HepG2 (cell line): ENCODE measurements around the gene TBL2. TPM values are rescaled to one million over a fixed set of nuclear protein-coding genes. Genes with fewer than 3 reads are reported as not detected.

Experiments
- HMGA1 ChIP-seq: sonication (generic); formaldehyde crosslinking; conservative IDR thresholded peaks from 2 replicates; pipeline ENCODE4 v1.4.0; 2020; ENCODE audit warnings: missing genetic modification reagents
- MEIS2 ChIP-seq: sonication (generic); formaldehyde crosslinking; IDR thresholded peaks from 2 replicates; pipeline ENCODE4 v1.9.0; 2021; ENCODE audit warnings: mild to moderate bottlenecking, missing genetic modification reagents
- NCOA2 ChIP-seq: sonication (generic); formaldehyde crosslinking; IDR thresholded peaks from 2 replicates; pipeline ENCODE4 v1.8.0; 2022; ENCODE audit warnings: inconsistent platforms
- NR1H2 ChIP-seq: sonication (generic); formaldehyde crosslinking; IDR thresholded peaks from 2 replicates; pipeline ENCODE4 v1.8.1; 2022; ENCODE audit warnings: low read depth, missing genetic modification reagents, borderline replicate concordance
- REPIN1 ChIP-seq: sonication (generic); formaldehyde crosslinking; IDR thresholded peaks from 2 replicates; pipeline ENCODE4 v1.8.0; 2022; ENCODE audit warnings: missing genetic modification reagents, low read depth, mild to moderate bottlenecking, borderline replicate concordance
- SIX1 ChIP-seq: sonication (generic); formaldehyde crosslinking; IDR thresholded peaks from 2 replicates; pipeline ENCODE4 v1.4.0; 2020; ENCODE audit warnings: missing genetic modification reagents, borderline replicate concordance
- ZFP36L2 ChIP-seq: sonication (generic); formaldehyde crosslinking; IDR thresholded peaks from 2 replicates; pipeline ENCODE4 v1.4.0; 2020; ENCODE audit warnings: missing genetic modification reagents
- ZNF143 ChIP-seq: sonication (generic); formaldehyde crosslinking; IDR thresholded peaks from 2 replicates; pipeline ENCODE4 v1.4.0; 2020; ENCODE audit warnings: missing genetic modification reagents
- ZNF772 ChIP-seq: sonication (generic); formaldehyde crosslinking; IDR thresholded peaks from 2 replicates; pipeline ENCODE4 v1.5.0; 2020; ENCODE audit warnings: mild to moderate bottlenecking, missing genetic modification reagents
- polyA plus RNA-seq, 8 experiments: library from polyadenylated mRNA; depleted of rRNA in 3 of 8; stranded (reverse) in 7 of 8; unstranded in 1 of 8; fragments of >200 nt; fragmentation: Illumina TruSeq in 4 of 8; extraction: Trizol in 4 of 8; gene quantifications; 2 replicates each; pipeline versions ENCODE4 v1.2.1 to v1.2.3, GENCODE V29; 2011 to 2016; ENCODE audit warnings: low read depth in 4 of 8, missing spikeins in 1 of 8, mixed read lengths in 1 of 8; ENCODE audit not compliant: insufficient read depth in 1 of 8
- total RNA-seq, 5 experiments: library from RNA; depleted of rRNA; stranded (reverse); fragments of >200 nt; fragmentation: Illumina TruSeq; extraction: Trizol; gene quantifications; 2 replicates each; pipeline ENCODE4 v1.2.3, GENCODE V29; 2016; ENCODE audit warnings: low read depth in 1 of 5
- TF ChIP-seq, protein P1 (sequence below): sonication (generic); formaldehyde crosslinking; conservative IDR thresholded peaks from 2 replicates; pipeline ENCODE4 v1.4.0; 2020; ENCODE audit warnings: missing genetic modification reagents
- TF ChIP-seq, protein P2 (sequence below): sonication (generic); formaldehyde crosslinking; conservative IDR thresholded peaks from 2 replicates; pipeline ENCODE4 v1.8.0; 2022; ENCODE audit warnings: missing genetic modification reagents
- TF ChIP-seq, protein P3 (sequence below): sonication (generic); formaldehyde crosslinking; IDR thresholded peaks from 2 replicates; pipeline ENCODE4 v1.9.0; 2021; ENCODE audit warnings: missing genetic modification reagents, borderline replicate concordance
- TF ChIP-seq, protein P4 (sequence below): sonication (generic); formaldehyde crosslinking; IDR thresholded peaks from 2 replicates; pipeline ENCODE4 v1.5.0; 2020; ENCODE audit warnings: mild to moderate bottlenecking, missing genetic modification reagents, moderate library complexity
- TF ChIP-seq, protein P5 (sequence below): sonication (generic); formaldehyde crosslinking; IDR thresholded peaks from 2 replicates; pipeline ENCODE4 v1.4.0; 2020; ENCODE audit warnings: mild to moderate bottlenecking, missing genetic modification reagents
- TF ChIP-seq, protein P6 (sequence below): sonication (generic); formaldehyde crosslinking; IDR thresholded peaks from 2 replicates; pipeline ENCODE4 v1.8.0; 2022; ENCODE audit warnings: mild to moderate bottlenecking, missing genetic modification reagents, moderate library complexity

Gene TBL2
- total and polyA plus RNA-seq, 2 of the 13 experiments (the other 11 are each of a cell fraction or from before 2014, with no cell fraction given): 43.4 to 47.2 TPM

DNA sequence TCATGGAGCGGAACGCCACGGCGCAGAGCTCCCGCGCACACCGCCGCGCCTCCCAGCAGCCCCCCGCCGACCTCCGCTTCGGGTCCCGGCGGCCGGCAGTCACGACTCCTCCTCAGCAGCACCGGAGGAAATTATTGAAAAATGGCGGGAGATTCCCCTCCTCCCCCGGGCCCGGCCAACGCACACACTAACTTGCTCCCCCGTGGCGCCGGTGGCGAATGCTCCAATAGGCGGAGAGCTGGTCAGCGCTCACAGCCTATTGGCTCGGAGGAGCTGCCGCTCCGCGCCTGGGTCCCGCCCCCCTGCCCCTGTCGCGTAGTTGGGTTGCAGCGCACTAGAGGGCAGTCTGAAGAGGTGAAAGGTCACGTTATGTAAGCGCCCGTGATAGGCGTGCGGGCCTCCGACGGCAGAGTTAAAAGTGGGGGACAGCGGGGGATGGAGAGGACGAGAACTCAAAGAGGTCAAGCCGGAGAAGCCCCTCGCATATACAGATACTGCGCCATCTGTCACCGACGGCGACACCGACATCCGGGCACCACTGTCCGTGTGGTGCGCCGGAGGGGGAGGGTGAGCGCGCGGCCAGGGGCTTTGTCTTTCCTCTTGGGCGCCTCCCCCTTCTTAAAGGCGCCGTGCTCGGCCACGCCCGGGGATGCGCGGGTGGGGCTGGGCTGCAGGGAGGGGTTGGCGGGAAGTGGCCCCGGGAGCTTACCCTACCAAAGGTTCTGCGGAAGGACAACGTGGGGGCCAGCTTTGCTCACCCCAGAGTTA, 56.1 kb downstream of the TBL2 start, which contains the start of gene BAZ1B (continued):
- TF ChIP-seq REPIN1 (peak; percentile 65; the same call in 1 of the 2 replicates), HMGA1 (no peak), NCOA2 (CRISPR knock-in tag) (peak; percentile 39; the same call in 1 of the 2 replicates), SIX1 (CRISPR knock-in tag) (no peak), ZNF143 (CRISPR knock-in tag) (no peak), MEIS2 (CRISPR knock-in tag) (no peak), ZFP36L2 (CRISPR knock-in tag) (no peak), ZNF772 (CRISPR knock-in tag) (peak; percentile 70), NR1H2 (CRISPR knock-in tag) (no peak; the same call in 1 of the 2 replicates)
- TF ChIP-seq, protein P1, sequence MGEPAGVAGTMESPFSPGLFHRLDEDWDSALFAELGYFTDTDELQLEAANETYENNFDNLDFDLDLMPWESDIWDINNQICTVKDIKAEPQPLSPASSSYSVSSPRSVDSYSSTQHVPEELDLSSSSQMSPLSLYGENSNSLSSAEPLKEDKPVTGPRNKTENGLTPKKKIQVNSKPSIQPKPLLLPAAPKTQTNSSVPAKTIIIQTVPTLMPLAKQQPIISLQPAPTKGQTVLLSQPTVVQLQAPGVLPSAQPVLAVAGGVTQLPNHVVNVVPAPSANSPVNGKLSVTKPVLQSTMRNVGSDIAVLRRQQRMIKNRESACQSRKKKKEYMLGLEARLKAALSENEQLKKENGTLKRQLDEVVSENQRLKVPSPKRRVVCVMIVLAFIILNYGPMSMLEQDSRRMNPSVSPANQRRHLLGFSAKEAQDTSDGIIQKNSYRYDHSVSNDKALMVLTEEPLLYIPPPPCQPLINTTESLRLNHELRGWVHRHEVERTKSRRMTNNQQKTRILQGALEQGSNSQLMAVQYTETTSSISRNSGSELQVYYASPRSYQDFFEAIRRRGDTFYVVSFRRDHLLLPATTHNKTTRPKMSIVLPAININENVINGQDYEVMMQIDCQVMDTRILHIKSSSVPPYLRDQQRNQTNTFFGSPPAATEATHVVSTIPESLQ: no peak
- TF ChIP-seq, protein P2, sequence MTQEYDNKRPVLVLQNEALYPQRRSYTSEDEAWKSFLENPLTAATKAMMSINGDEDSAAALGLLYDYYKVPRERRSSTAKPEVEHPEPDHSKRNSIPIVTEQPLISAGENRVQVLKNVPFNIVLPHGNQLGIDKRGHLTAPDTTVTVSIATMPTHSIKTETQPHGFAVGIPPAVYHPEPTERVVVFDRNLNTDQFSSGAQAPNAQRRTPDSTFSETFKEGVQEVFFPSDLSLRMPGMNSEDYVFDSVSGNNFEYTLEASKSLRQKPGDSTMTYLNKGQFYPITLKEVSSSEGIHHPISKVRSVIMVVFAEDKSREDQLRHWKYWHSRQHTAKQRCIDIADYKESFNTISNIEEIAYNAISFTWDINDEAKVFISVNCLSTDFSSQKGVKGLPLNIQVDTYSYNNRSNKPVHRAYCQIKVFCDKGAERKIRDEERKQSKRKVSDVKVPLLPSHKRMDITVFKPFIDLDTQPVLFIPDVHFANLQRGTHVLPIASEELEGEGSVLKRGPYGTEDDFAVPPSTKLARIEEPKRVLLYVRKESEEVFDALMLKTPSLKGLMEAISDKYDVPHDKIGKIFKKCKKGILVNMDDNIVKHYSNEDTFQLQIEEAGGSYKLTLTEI: no peak
- TF ChIP-seq, protein P3, sequence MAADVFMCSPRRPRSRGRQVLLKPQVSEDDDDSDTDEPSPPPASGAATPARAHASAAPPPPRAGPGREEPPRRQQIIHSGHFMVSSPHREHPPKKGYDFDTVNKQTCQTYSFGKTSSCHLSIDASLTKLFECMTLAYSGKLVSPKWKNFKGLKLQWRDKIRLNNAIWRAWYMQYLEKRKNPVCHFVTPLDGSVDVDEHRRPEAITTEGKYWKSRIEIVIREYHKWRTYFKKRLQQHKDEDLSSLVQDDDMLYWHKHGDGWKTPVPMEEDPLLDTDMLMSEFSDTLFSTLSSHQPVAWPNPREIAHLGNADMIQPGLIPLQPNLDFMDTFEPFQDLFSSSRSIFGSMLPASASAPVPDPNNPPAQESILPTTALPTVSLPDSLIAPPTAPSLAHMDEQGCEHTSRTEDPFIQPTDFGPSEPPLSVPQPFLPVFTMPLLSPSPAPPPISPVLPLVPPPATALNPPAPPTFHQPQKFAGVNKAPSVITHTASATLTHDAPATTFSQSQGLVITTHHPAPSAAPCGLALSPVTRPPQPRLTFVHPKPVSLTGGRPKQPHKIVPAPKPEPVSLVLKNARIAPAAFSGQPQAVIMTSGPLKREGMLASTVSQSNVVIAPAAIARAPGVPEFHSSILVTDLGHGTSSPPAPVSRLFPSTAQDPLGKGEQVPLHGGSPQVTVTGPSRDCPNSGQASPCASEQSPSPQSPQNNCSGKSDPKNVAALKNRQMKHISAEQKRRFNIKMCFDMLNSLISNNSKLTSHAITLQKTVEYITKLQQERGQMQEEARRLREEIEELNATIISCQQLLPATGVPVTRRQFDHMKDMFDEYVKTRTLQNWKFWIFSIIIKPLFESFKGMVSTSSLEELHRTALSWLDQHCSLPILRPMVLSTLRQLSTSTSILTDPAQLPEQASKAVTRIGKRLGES (CRISPR knock-in tag): 0 out of 2 replicates have a peak, but pooled peaks have one; percentile 36
- TF ChIP-seq, protein P4, sequence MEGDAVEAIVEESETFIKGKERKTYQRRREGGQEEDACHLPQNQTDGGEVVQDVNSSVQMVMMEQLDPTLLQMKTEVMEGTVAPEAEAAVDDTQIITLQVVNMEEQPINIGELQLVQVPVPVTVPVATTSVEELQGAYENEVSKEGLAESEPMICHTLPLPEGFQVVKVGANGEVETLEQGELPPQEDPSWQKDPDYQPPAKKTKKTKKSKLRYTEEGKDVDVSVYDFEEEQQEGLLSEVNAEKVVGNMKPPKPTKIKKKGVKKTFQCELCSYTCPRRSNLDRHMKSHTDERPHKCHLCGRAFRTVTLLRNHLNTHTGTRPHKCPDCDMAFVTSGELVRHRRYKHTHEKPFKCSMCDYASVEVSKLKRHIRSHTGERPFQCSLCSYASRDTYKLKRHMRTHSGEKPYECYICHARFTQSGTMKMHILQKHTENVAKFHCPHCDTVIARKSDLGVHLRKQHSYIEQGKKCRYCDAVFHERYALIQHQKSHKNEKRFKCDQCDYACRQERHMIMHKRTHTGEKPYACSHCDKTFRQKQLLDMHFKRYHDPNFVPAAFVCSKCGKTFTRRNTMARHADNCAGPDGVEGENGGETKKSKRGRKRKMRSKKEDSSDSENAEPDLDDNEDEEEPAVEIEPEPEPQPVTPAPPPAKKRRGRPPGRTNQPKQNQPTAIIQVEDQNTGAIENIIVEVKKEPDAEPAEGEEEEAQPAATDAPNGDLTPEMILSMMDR (CRISPR knock-in tag): 0 out of 2 replicates have a peak, but pooled peaks have one; percentile 31
- TF ChIP-seq, protein P5, sequence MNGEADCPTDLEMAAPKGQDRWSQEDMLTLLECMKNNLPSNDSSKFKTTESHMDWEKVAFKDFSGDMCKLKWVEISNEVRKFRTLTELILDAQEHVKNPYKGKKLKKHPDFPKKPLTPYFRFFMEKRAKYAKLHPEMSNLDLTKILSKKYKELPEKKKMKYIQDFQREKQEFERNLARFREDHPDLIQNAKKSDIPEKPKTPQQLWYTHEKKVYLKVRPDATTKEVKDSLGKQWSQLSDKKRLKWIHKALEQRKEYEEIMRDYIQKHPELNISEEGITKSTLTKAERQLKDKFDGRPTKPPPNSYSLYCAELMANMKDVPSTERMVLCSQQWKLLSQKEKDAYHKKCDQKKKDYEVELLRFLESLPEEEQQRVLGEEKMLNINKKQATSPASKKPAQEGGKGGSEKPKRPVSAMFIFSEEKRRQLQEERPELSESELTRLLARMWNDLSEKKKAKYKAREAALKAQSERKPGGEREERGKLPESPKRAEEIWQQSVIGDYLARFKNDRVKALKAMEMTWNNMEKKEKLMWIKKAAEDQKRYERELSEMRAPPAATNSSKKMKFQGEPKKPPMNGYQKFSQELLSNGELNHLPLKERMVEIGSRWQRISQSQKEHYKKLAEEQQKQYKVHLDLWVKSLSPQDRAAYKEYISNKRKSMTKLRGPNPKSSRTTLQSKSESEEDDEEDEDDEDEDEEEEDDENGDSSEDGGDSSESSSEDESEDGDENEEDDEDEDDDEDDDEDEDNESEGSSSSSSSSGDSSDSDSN (CRISPR knock-in tag): peak; percentile 45
- TF ChIP-seq, protein P6, sequence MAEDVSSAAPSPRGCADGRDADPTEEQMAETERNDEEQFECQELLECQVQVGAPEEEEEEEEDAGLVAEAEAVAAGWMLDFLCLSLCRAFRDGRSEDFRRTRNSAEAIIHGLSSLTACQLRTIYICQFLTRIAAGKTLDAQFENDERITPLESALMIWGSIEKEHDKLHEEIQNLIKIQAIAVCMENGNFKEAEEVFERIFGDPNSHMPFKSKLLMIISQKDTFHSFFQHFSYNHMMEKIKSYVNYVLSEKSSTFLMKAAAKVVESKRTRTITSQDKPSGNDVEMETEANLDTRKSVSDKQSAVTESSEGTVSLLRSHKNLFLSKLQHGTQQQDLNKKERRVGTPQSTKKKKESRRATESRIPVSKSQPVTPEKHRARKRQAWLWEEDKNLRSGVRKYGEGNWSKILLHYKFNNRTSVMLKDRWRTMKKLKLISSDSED: no peak
